ENCODE data around the gene PRKACA.

DNA sequence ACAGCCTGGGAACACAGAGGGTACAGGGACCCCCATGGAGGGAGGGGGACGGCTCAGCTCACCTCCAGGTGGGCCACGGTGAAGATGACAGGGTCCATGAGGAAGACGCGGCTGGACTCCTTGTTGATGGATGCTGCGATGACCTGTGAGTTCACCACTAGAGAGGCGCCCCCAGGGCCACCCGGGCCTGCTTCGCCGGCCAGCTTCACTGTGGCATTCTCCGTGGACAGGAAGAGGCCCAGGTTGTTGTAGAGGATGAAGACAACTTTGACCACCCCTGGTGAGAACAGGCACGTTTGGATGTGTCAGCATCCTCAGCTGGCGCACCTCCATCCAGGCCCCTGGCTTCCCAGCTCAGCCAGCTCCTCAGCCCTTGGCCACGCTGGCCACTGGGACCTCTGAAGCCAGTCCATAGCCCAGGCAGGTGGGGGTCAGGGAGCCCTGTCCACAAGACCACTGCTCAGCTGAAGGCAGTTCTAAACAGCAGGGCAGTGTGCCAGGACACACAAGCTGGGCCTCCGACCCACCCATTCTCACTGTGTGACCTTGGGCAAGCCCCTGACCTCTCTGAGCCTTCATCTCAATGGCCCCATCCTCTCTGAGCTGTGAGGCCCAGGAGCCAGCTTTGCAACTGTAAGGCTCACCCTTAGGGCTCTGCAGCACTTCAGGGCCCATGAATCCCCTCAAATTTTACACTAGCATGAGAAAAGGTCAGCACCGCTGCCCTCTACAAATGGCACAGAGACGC, 40.9 kb upstream of the PRKACA start:
- TF ChIP-seq, protein P1, sequence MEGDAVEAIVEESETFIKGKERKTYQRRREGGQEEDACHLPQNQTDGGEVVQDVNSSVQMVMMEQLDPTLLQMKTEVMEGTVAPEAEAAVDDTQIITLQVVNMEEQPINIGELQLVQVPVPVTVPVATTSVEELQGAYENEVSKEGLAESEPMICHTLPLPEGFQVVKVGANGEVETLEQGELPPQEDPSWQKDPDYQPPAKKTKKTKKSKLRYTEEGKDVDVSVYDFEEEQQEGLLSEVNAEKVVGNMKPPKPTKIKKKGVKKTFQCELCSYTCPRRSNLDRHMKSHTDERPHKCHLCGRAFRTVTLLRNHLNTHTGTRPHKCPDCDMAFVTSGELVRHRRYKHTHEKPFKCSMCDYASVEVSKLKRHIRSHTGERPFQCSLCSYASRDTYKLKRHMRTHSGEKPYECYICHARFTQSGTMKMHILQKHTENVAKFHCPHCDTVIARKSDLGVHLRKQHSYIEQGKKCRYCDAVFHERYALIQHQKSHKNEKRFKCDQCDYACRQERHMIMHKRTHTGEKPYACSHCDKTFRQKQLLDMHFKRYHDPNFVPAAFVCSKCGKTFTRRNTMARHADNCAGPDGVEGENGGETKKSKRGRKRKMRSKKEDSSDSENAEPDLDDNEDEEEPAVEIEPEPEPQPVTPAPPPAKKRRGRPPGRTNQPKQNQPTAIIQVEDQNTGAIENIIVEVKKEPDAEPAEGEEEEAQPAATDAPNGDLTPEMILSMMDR (IDR thresholded peaks at IDR 0.05): no peak
- TF ChIP-seq POLR2A (IDR thresholded peaks at IDR 0.05) (no peak), POLR2AphosphoS5 (IDR thresholded peaks at IDR 0.05; ENCODE audit: insufficient read depth in 1 of 2, low read depth in 1 of 2) (no peak)

All from vagina (tissue), 2 donors.